Motor neuron (in vitro differentiated cells): ENCODE measurements around the gene ZNF148. TPM values are rescaled to one million over a fixed set of nuclear protein-coding genes. Genes with fewer than 3 reads are reported as not detected.
"Not testable (repeated sequence)": the region's sequence is repeated elsewhere in the genome, so short reads cannot be mapped to it uniquely, and the experiment has no call there.

ENCODE experiments used
- ATAC-seq, 8 experiments: fragments of 200-7000 bp; cut with Tn5 transposase; replicated peaks in 6 of 8; 2 replicates each; pipeline ENCODE4 v1.8.0; 2021; ENCODE audit warnings: mild to moderate bottlenecking in 8 of 8, moderate library complexity in 8 of 8
- H3K27ac ChIP-seq, 2 donors: fragments of 250-450 bp; sonication (Bioruptor Pico); 2 replicates each; pipeline ENCODE4 v1.9.0; 2021; ENCODE audit warnings: antibody characterized with exemption in 2 of 2, mild to moderate bottlenecking in 2 of 2, moderate library complexity in 1 of 2
- H3K4me1 ChIP-seq, 2 donors: fragments of 250-450 bp; sonication (Bioruptor Pico); replicated peaks in 1 of 2; 2 replicates each; pipeline ENCODE4 v1.6.1; 2021; ENCODE audit warnings: antibody characterized with exemption in 2 of 2, mild to moderate bottlenecking in 2 of 2, moderate library complexity in 1 of 2
- H3K4me3 ChIP-seq, 5 donors: fragments of 250-450 bp; sonication (Bioruptor Pico); 2 replicates each; pipeline ENCODE4 v1.9.0; 2021; ENCODE audit warnings: antibody characterized with exemption in 5 of 5, mild to moderate bottlenecking in 5 of 5, moderate library complexity in 4 of 5
- WGBS, 10 experiments: fragments of 450-650 bp; shearing (Covaris generic); methylation state at CpG; one replicate each; pipeline ENCODE4 v1.0.0; 2022; 5-methylcytosine and 5-hydroxymethylcytosine counted together
- in situ Hi-C, 9 experiments: fragments of 400-800 bp; cut with MboI; loops; one replicate each; pipeline ENCODE4 v1.15.0; 2021; ENCODE audit warnings: low sequenced_read_pairs in 9 of 9, low pct_unique_long_range_greater_than_20kb in 2 of 9; ENCODE audit not compliant: unreplicated experiment in 9 of 9
- total RNA-seq, 8 experiments: library from RNA; unstranded; fragments of 300-600 nt; gene quantifications; 2 replicates each; pipeline versions ENCODE4 v1.2.3 to v1.2.4, GENCODE V29; 2022

ZNF148 gene
- total RNA-seq, 8 experiments from 2014 or later: 17.8 to 38.3 (median 22.4) TPM

GRCh38 chr3:125394406-125394805 lies 19.3 kb upstream of the ZNF148 start:
- ATAC-seq: no peak
- H3K4me3 ChIP-seq: no peak overlapping the region
- H3K27ac ChIP-seq: no peak overlapping the region
- in situ Hi-C loops: no loop called here
- H3K4me1 ChIP-seq: no peaks in the 10 kb centered on the region
- WGBS, 10 experiments: 36 to 100% (median 94%) methylated on average over 1 to 3 of the region's 3 CpGs

GRCh38 chr3:125389282-125389681 lies 14.2 kb upstream of the ZNF148 start:
- 40 to 94% (median 80%) methylated on average over 1 to 7 of the region's 7 CpGs for WGBS, 10 experiments
- no peak overlapping the region for H3K4me3 ChIP-seq
- in situ Hi-C loops: no loop called here
- ATAC-seq: no peak
- no peak overlapping the region for H3K27ac ChIP-seq
- no peaks in the 10 kb centered on the region for H3K4me1 ChIP-seq

DNA sequence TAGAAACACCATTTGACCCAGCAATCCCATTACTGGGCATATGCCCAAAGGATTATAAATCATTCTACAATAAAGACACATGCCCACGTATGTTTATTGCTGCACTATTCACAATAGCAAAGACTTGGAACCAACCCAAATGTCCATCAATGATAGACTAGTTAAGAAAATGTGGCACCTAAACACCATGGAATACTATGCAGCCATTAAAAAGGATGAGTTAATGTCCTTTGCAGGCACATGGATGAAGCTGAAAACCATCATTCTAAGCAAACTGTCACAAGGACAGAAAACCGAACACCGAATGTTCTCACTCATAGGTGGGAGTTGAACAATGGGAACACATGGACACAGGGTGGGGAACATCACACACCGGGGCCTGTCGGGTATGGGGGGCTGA lies 13.2 kb upstream of the ZNF148 start:
- H3K4me3 ChIP-seq, in situ Hi-C loops, H3K4me1 ChIP-seq, H3K27ac ChIP-seq, ATAC-seq: not testable (repeated sequence)
- 0 to 97% (median 89%) methylated on average over 1 to 4 of the region's 5 CpGs; no CpG with 5 or more reads in 2 of the 10 experiments for WGBS, 10 experiments

- ATAC-seq: peak in 1 of 8 experiments; percentile 76
- Histone ChIP-seq H3K4me3 (no peak overlapping the region), H3K4me1 (no peaks in the 10 kb centered on the region), H3K27ac (no peak overlapping the region)
- WGBS, 10 experiments: 38 to 100% (median 92%) methylated on average over 1 to 4 of the region's 4 CpGs; no CpG with 5 or more reads in 2 of the 10 experiments
- in situ Hi-C loops: no loop called here
These were observed 11.7 kb upstream of the ZNF148 start for GRCh38 chr3:125386811-125387210.

DNA sequence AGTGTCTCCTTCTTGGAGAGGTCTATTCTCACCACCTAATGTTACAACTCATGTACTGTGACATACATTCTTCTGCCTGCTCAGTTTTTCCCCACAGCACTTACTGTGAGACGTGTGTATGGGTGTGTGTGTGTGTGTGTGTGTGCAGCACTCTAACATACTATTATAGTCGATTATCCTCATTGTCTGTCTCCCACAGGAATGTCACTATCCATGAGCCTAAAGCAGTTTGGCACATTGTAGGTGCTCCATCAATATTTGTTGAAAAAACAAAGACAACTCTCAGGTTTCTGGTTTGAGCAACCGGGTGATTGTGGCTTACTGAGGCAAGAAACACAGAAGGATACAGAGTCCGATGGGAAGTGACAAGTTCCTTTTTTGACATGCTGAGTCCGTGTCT lies 8.6 kb upstream of the ZNF148 start:
- no peak overlapping the region for H3K4me3 ChIP-seq
- in situ Hi-C loops: no loop called here
- ATAC-seq: no peak
- H3K4me1 ChIP-seq: no peaks in the 10 kb centered on the region
- 39 to 100% (median 71%) methylated on average over 1 to 5 of the region's 5 CpGs; no CpG with 5 or more reads in 3 of the 10 experiments for WGBS, 10 experiments
- H3K27ac ChIP-seq: no peak overlapping the region

DNA sequence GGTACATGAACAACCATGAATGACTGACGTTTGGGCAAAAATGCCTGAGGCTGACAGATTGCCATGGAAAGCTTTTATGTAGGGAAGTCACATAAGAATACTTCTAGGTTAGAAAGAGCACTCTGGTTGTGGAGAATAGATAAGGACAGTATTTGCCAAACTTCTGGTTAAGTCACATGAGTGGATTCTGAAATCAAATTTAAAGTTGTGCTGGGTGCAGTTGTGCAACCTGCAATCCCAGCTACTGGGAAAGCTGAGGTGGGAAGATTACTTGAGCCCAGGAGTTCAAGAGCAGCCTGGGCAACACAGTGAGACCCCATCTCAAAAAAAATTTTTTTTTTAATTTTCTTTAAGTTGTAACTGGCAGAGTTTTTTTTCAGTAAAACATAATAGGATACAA lies 7.2 kb upstream of the ZNF148 start:
- ATAC-seq: no peak
- Histone ChIP-seq H3K27ac (no peak overlapping the region), H3K4me3 (no peak overlapping the region), H3K4me1 (no peaks in the 10 kb centered on the region)
- in situ Hi-C loops: no loop called here
- WGBS, 10 experiments: 40 to 83% (median 60%) methylated on average over 1 of the region's 1 CpG; no CpG with 5 or more reads in 5 of the 10 experiments

- peaks cover 0 to under 1% of the 10 kb centered on the region in 2 donors for H3K4me1 ChIP-seq
- in situ Hi-C loops: no loop called here
- 20 to 87% (median 80%) methylated on average over 1 to 5 of the region's 5 CpGs; no CpG with 5 or more reads in 1 of the 10 experiments for WGBS, 10 experiments
- no peak overlapping the region for H3K27ac ChIP-seq
- peak in 1 of 8 experiments; percentile 22 for ATAC-seq
- H3K4me3 ChIP-seq: no peak overlapping the region
These were observed 6.6 kb upstream of the ZNF148 start for GRCh38 chr3:125381743-125382142.

GRCh38 chr3:125381314-125381713 lies 6.2 kb upstream of the ZNF148 start:
- Histone ChIP-seq H3K4me3 (no peak overlapping the region), H3K27ac (no peak overlapping the region), H3K4me1 (peaks cover 2 to 5% of the 10 kb centered on the region in 2 donors)
- WGBS, 10 experiments: 43 to 100% (median 87%) methylated on average over 1 to 2 of the region's 2 CpGs; no CpG with 5 or more reads in 1 of the 10 experiments
- ATAC-seq: peak in 1 of 8 experiments; percentile 25
- in situ Hi-C loops: no loop called here

GRCh38 chr3:125379483-125379882 lies 4.4 kb upstream of the ZNF148 start:
- Histone ChIP-seq H3K4me1 (peaks cover 7 to 10% of the 10 kb centered on the region in 2 donors), H3K27ac (no peak overlapping the region), H3K4me3 (no peak overlapping the region)
- in situ Hi-C loops: no loop called here
- ATAC-seq: no peak
- WGBS, 10 experiments: 47 to 100% (median 91%) methylated on average over 1 to 2 of the region's 2 CpGs; no CpG with 5 or more reads in 3 of the 10 experiments

- in situ Hi-C loops: no loop called here
- Histone ChIP-seq H3K4me1 (peaks cover 7 to 10% of the 10 kb centered on the region in 2 donors), H3K4me3 (no peak overlapping the region), H3K27ac (no peak overlapping the region)
- 88 to 100% (median 100%) methylated on average over 1 to 2 of the region's 2 CpGs; no CpG with 5 or more reads in 4 of the 10 experiments for WGBS, 10 experiments
- ATAC-seq: no peak
These were observed 3.6 kb upstream of the ZNF148 start for GRCh38 chr3:125378762-125379161.

- WGBS, 10 experiments: 0 to 70% (median 43%) methylated on average over 4 to 8 of the region's 10 CpGs
- in situ Hi-C loops: no loop called here
- Histone ChIP-seq H3K27ac (peak overlapping the region; percentile 87 to 93), H3K4me1 (peaks cover 15 to 17% of the 10 kb centered on the region in 2 donors), H3K4me3 (peak overlapping the region; percentile 52 to 98 (median 78))
- ATAC-seq: peak in 3 of 8 experiments; percentile 11 to 31 (median 24)
These were observed 990 bp upstream of the ZNF148 start for GRCh38 chr3:125375950-125376679.

DNA sequence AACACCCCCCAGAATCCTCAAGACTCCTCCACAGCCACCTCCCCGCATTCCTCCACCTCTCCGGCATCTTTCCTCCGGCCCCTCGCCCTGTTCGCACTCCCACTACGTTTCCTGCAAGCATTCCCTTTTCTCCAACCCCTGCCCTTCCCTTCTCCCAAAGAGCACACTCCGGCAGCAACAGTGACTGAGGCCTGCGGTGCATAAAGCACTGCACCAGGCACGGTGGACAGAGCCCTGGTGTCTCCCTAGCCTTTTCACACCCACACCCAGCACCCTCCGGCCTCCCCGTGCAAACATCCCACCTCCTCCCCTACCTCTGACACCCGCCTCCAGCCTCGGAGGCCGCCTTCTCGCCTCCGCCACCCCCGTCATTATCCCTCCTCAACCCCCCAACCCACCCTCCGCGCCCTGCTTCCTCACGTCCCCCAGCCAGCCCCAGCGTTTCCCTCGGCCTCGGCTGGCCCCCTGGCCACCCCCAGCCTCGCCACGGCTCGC lies 577 bp downstream of the ZNF148 start:
- peak overlapping the region; percentile 52 to 98 (median 78) for H3K4me3 ChIP-seq
- 0 to 6% (median 0%) methylated on average over 1 to 6 of the region's 26 CpGs; no CpG with 5 or more reads in 3 of the 10 experiments for WGBS, 10 experiments
- in situ Hi-C loops: no loop called here
- peak overlapping the region; percentile 87 to 93 for H3K27ac ChIP-seq
- peaks cover 15 to 17% of the 10 kb centered on the region in 2 donors for H3K4me1 ChIP-seq
- peak; percentile 50 to 69 (median 64) for ATAC-seq

DNA sequence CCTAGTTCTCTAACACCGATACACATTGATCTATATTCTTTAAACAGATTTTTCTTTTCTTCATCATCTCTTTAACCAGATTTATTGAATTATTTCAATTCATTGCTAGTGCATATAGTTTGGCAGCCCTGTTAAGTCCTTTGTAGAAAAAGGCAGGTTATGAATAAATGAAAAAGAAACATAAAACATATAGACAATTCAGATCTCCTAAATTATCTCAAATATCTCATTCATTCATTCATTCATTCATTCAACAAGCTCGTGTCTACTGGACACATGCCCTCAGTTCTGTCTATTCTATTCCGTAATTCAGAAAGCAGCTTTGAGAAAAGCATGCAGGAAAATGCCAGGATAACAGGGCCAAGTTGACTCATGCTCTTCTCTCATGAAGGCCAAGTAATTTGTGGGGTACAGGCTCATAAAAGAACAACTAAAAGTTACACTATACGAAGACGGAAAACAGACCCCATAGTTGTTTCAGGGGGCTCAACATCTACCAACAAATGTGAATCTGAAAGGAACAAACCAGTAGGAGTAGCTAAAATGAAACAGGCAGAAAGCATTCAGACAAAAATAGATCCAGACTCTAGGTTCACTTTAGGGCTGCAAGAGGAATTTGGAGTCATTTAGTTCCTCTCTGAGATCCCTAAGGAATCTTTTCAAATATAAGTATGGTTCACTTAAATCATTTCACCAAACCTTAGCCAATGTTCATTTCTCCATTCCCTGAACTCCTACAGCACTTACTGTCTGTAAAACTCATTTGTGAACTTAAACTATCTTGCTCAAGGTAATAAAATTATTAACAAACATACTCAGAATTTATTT lies 7.5 kb downstream of the ZNF148 start:
- Histone ChIP-seq H3K27ac (no peak overlapping the region), H3K4me1 (no peaks in the 10 kb centered on the region), H3K4me3 (no peak overlapping the region)
- no peak for ATAC-seq
- 18 to 100% (median 93%) methylated on average over 1 to 5 of the region's 5 CpGs for WGBS, 10 experiments
- in situ Hi-C loops: no loop called here
